Activated CD4-positive, alpha-beta T cell treated with anti-CD3 and anti-CD28 coated beads, Interleukin-2, Interleukin-6, amounts not matched to agents 100 ng/mL and 50 ng/mL, durations not matched to agents 16 hours and 8 hours (primary cell): ENCODE results near the gene KLK11.

Source experiments
- DNase-seq: peaks from one replicate; pipeline ENCODE4 v3.0.0-alpha.2; 2020

KLK11 gene

GRCh38 chr19:51027873-51028272 lies 1.5 kb upstream of the KLK11 start:
- no peak for DNase-seq

- no peak for DNase-seq
Measured at GRCh38 chr19:51027126-51027806, 850 bp upstream of the KLK11 start.

DNA sequence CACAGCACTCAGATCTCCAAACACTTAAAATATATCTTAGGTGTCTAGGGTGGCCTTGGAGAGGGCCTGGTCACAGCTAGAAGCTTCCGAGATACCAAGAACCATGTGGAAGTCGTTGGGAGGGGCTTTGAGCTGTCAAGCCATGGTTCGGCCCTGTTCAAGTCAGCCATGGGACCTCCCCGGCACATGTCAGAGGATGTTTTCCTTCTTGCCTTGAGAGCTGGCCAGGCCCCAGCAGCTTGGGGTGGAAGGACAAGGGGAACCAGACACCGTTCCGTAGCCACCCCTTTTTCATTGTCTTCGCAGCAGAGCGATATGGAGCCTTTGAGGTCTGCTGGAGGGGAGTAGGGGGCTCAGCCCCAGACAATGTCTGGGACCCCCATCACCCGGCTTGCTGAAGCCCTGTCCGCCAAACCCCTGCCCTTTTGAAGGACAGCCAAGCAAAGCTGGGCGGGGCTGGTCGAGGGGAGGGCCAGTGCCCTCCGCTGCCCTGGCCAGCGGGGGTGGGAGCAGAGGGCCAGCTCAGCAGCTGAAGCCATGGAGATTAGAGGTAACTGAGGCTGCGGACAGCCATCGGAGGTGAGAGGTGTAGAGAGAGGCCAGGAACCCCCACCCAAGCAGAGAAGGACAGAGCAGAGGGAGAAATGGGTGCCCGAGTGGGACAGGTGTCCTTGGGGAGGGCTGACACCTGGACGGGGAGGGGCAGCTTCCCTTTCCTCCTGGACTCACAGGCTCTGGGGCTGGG lies 435 bp downstream of the KLK11 start:
- no peak for DNase-seq

- DNase-seq: no peak
Measured at GRCh38 chr19:51025401-51025800, 1.0 kb downstream of the KLK11 start.

DNA sequence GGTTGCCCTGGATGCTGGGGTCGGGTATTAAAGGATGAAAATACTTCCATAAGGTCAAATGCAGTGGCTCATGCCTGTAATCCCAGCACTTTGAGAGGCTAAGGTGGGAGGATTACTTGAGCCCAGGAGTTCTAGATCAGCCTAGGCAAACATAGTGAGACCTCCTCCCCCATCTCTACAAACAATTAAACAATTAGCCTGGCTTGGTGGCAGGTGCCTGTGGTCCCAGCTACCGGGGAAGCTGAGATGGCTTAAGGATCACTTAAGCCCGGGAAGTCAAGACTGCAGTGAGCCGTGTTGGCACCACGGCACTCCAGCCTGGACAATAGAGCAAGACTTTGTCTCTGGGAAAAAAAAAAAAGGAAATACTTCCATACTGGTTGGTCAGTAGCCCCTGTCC lies 1.5 kb downstream of the KLK11 start:
- no peak for DNase-seq

GRCh38 chr19:51023946-51024345 lies 2.5 kb downstream of the KLK11 start:
- no peak for DNase-seq

GRCh38 chr19:51022526-51022925 lies 3.9 kb downstream of the KLK11 start:
- no peak for DNase-seq

GRCh38 chr19:51020988-51021651 lies 5.3 kb downstream of the KLK11 start:
- DNase-seq: peak; percentile 23

DNA sequence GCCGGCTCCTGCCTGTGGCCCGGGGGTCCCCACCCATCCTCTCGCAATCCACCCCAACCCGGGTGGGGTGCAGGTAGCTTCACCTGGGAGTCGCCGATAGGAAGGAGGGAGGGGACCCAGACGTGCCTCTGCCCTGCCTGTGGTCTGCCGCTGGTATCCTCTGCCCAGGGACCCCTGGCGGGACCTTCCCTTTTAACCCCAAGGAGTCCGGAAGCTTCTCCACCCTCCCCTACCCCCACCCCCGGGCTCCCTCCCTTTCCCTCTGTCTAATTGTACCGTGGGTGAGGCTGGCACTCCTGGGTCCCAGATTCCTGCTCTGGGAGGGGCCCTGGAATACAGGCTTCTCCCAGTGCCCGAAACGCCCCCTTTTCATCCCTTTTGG lies 6.9 kb downstream of the KLK11 start, which contains the start of gene KLK10:
Gene KLK10, minus strand, starts transcription at position 166 of the 382 bp plus-strand sequence. CDS start 579 bp downstream, outside the sequence.
- no peak for DNase-seq

DNA sequence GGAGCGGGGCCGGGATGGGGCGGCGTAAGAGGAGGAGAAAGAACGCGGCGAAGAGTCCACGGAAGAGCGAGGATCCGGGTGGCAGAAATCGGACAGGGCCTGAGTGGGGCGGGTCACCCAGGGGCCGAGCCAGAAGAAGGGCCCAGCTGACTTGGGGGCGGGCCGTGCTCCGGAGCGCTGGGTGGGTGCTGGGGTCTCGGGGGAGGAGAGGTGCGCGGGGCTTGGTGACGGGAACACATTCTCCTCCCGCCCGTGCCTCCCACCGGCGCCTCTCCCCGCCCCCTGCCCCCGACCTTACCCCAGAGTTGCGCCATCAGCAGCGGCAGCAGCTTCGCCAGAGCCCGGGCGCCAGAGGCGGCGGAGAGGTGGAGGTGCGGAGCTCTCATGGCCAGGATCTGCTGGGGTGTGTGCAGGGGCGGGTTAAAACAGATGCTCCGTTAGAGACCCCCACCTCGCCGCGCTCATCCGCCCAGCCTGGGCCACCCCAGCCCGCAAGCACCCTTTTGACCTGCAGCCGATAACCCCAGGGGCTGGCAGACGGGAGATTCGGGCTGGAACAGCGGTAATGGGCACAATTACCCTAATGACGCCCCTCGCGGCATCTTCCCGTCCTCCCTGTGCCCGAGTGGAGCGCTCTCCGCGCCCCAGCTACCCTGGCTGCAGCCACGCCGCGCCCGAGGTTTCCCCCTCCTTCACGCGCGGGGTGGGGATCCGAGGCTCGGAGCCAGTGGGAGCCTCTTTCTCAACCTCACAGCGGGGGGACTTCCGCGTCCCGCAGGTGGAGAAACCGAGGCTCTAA lies 7.5 kb downstream of the KLK11 start:
- DNase-seq: no peak

DNA sequence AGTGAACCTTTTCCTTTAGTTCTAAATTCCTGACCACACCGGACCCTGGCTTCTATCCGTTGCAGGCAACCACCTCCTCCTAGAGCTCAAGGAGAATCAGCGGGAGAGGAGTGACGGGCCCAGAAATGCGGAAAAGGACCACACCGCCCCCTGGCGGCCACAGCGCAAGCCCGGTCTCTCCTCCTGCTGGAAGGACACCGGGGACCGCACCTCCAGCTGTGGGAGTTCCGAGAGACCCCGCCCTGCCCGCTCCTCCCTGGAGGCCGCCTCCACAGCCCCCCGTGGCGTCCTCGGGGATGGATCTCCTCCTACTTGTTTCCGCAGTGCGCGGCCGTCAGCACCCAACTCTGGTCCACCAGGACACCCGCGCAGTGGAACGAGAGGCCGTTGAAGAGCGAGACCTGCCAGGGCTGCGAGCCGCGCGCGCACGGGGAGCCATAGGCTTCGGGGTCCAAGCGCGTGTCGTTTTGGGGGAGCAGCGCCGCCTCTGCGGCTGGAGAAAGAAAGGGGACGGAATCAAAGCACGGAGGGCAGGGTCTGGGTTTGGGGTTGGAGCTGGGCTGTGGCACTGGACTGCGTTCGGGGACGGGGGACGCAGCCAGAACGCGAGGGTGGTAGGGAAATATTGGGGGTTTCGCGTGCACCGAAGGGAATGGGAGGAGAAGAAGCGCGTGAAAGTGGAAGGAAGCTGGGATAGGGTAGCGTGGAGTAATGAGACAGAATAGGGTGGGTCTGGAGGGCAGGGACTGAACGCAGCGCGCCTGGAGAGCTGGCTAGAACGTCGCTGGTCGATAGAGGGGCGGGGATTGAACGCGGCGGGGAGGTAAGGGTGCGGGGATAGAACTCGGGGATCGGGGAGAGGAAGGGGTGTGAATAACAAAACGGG lies 9.4 kb downstream of the KLK11 start:
- DNase-seq: peak; percentile 19

DNA sequence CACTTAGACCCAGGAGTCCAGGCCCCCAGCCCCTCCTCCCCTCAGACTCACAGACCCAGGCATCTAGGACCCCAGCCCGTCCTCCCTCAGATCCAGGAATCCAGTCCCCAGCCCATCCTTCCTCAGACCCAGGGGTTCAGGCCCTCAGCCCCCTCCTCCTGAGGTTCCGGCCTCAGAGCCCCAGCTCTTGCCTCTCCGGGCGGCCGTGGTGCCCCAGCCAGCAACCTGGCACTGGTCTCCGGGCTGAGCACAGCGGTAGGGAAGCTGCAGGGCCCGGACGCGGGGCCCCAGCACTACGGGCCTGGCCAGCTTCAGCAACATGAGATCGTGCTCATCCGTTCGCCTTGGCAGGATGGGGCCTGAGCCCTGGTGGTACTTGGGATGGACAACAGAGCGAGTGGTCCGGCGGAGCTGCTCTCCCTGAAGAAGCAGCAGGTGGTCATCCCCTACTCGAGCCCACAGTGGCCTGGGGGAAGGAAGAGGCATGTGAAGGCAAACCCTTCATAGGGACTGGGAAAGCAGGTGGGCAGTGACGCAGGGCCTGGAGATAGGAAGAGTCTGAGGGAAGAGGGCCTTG lies 10.6 kb downstream of the KLK11 start:
- no peak for DNase-seq

DNA sequence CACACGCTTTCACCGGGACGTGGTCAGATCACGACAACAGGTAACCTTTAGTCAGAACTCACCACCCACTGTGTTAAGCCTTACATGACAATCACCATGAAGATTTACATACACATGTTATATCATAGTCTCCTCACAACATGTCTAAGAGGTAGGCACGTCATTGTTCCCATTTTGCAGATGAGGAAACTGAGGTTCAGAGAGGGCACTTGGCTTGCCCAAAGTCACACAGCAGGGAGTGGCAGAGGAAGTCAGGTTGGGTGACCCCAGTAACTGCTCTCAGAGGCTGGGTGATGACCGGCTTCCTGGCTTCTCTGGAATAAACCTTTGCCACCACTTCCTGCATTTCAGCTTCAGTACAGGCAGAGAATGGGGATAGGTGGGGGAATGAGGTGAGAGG lies 12.2 kb downstream of the KLK11 start:
- DNase-seq: no peak

GRCh38 chr19:51012661-51013190 lies 13.7 kb downstream of the KLK11 start:
- DNase-seq: no peak

GRCh38 chr19:51010066-51010795 lies 16.2 kb downstream of the KLK11 start:
- no peak for DNase-seq

GRCh38 chr19:51009061-51009891 lies 17.1 kb downstream of the KLK11 start:
- DNase-seq: no peak

DNA sequence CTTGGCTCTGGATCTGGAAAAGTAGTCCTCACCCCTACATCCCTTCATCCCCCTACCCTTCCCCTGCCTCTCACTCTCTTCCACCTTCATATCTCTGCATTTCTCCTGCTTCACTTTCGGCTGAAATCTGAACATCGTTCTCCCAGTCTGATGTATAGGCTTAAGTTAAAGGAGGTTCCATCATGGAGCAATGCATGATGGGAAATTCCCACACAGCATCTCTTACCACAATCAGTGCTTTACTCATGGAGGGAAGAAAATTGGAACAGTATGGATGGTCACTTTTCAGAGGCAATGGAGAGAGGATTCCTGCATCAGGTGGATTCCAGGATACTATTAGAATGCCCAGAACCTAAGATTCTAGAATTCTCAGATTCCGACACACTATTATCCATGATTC lies 18.9 kb downstream of the KLK11 start:
- DNase-seq: no peak

DNA sequence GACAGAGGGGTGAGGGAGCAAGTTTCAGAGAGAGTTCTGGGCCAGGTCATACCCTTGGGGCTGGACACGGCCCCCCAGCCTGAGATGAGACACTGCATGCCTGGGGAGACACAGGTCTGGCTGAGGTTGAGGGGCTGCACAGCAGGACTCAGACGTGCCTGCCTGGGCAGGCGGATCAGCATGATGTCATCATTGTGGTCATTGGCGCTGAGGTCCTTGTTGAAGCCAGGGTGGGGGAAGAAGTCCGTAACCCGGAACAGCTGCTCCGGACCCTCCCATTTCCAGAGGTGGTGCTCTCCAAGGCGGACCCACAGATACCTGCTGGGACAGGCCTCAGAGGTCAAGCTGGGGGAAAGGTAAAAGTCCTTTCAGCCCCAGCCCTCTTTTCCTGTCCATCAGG lies 20.0 kb downstream of the KLK11 start:
- no peak for DNase-seq

DNA sequence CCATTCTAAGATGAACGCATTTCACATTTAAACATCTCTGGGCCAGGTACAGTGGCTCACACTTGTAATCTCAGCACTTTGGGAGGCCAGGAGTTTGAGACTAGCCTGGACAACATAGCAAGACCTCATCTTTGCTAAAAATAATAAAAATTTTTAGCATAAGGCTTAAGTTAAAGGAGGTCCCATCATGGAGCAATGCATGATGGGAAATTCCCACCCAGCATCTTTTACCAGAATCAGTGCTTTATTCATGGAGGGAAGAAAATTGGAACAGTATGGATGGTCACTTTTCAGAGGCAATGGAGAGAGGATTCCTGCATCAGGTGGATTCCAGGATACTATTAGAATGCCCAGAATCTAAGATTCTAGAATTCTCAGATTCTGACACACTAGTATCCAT lies 21.2 kb downstream of the KLK11 start:
- no peak for DNase-seq

DNA sequence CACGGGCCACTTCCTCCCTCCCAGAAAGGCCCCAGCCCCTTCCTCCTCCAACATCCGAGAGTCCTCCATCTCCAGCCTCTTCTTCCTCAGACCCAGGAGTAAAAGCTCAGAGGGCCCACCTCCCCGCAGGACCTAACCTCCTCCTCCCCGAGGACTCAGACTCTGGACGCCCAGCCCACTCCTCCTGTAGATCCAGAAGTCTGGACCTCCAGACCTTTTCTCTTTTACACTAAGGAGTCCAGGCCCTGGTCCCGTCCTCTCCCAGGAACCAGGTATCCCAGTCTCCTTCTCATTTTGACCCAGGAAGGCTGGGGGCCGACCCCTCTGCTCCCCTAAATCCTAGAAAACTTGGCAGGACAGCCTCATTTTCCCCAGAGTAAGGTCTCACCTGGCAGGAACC lies 23.1 kb downstream of the KLK11 start:
- no peak for DNase-seq
